HG02938 (cell line): ENCODE data around the gene CTNND2.

Experiments
- ATAC-seq: cut with Tn5 transposase; IDR thresholded peaks from one replicate; pipeline ENCODE4 v1.9.1; 2021; ENCODE audit warnings: mild to moderate bottlenecking, moderate library complexity; ENCODE audit not compliant: unreplicated experiment

CTNND2 gene

GRCh38 chr5:11780641-11781345, 123.5 kb downstream of the CTNND2 start:
- ATAC-seq = no peak

- ATAC-seq = no peak
These were observed 127.2 kb downstream of the CTNND2 start for GRCh38 chr5:11777096-11777495.

- no peak for ATAC-seq
These were observed 133.9 kb downstream of the CTNND2 start for GRCh38 chr5:11770310-11770709.

DNA sequence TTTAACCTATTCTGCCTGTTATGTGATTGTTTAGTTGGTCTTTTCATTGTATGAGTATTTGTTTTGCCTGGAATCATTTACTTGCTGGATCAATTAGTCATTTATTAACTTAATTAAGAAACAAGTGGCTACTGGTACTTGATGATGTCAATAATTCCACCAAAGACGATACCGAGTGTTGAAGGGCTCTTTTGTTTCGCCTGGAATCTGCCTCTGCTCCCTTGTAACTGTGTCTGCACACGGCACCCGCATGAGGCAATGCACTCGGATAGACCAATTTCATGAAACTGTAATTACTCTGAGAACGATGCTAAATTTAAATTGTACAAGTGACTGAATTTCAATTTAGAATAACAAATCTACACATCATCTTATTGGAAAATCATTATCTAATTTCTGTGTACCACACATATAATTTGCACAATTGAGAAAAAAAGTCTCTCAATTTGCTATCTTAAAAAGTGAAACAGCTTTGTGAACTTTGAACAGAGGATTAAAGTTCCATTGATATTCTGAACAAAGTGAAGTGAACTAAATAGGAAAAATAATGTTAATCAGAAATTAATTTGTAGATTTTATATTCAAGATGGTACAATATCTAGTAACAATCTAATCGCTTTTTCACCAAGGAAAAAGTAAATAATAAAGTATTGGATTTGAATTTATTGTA, 143.2 kb downstream of the CTNND2 start:
- no peak for ATAC-seq

DNA sequence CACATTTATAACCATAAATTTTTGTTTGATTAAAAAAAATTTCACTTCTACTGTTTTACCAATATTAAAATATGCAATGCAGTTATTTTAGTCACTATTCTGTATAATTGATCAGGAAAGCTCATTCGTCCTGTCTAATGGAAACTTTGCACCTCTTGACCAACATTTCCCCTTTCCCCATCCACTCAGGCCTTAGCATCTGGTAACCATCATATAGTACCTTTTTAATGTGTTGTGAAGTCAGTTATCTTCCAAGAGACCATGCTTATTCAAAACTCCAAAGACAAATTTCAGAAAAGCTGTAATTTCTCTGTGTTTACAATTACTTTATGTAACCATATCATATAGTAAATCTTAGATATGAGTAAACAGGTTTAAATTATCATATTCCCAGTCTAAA, 145.9 kb downstream of the CTNND2 start:
- ATAC-seq = no peak

GRCh38 chr5:11757661-11758060, 146.6 kb downstream of the CTNND2 start:
- ATAC-seq = no peak

GRCh38 chr5:11737010-11737409, 167.2 kb downstream of the CTNND2 start:
- no peak for ATAC-seq

DNA sequence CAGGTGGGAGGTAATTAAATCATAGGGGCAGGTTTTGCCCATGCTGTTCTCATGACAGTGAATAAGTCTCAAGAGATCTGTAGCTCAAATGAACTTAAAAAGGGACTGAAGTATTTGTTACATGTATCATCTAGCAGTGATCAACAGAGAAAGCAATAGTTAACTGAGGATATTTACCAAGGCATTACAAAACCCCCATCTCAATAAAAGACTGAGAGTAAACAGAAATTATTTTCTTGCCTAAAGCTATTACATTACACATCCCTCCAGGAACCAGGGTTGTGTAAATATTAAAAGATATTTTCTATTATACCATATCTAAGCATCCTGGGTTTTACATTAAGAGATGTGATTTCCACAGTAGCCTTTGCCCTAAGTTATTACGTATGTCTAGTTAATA, 169.9 kb downstream of the CTNND2 start:
- no peak for ATAC-seq

- ATAC-seq = no peak
These were observed 170.4 kb downstream of the CTNND2 start for GRCh38 chr5:11733840-11734192.

DNA sequence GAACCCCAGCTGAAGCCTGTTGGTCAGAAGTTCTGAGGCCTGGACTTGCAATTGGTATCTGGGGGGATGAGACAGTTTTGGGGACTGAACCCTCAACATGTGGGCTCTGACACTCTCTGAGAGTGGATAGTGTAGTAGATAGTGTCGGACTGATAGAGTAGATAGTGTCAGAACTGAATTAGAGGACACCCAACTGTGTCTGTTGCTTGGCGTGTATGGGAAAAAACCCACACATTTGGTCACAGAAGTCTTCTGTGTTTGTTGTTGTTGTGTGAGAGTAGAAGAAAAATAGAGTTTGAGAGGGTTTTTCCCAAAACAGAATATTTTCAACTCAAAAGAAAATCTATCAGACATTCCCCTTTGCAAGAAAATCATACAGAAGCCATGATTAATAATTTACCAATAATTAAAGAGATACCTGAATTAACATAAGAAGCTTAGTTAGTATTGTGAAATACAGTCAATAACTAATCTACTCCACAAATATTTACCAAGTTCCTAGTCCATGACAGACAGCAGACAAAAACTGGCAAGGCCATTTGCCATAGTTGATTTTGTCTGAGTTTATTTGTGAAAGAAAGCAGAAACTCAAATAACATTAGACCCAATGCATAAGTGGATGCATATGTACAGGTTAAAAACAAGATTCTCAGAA, 170.9 kb downstream of the CTNND2 start:
- no peak for ATAC-seq

DNA sequence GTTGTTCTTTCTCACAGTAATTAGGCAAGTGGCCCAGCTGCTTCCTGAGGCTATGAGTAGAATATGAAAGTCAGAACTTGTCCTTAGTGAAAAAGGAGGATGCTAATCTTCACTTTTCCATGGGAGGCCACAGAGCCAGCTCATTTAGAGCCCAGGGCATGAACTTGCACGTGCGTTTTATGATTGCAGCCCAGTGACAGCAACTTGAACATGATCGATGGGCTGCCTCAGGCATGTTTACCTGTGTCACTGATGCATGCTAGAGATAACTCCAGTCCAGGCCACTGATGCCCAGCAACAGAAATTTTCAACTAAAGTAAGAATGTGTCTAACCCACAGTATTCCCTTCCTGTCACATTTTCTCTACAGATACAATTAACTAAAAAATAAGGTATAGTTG, 179.3 kb downstream of the CTNND2 start:
- ATAC-seq = no peak

GRCh38 chr5:11719888-11720481, 184.3 kb downstream of the CTNND2 start:
- ATAC-seq = no peak

- no peak for ATAC-seq
These were observed 188.6 kb downstream of the CTNND2 start for GRCh38 chr5:11715461-11716196.

DNA sequence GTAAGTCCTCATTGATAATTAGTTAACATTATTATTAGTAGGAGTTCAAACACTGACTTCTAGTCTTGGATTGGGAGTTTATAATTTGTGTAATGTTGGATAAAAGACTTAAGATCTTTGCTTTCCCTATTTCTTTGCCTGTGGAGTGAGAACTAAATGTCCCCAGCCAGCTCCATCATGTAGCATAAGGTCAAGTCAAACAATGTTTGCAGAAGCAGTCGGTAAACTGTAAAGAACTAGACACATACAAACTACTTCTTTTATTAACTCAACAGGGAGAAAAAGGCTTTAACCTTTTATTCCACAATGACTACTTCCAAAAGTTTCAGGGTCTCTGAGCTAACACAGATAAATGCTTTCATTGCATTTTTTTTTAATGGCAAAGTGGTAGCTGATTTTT, 192.3 kb downstream of the CTNND2 start:
- no peak for ATAC-seq

- ATAC-seq = no peak
These were observed 195.2 kb downstream of the CTNND2 start for GRCh38 chr5:11709021-11709420.

DNA sequence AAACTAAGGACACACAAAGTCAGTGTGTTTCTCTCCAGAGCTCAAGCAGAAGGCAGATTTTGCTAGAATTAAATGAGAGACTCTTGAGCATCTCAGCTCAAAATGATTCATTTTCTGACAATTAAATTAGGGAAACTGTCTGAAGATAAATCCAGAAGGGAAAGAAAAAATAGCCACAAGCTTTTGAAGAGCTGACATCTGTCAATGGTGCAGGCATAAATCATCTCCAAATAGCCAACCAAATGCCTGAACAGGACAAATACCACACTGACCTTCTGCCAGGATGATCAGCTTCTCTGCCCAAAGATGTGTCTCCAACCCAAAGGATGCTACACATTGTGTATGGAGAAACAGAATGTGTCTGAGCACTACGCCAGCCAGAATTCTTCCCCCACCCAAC, 199.3 kb downstream of the CTNND2 start:
- ATAC-seq = no peak

GRCh38 chr5:11700391-11700790, 203.9 kb downstream of the CTNND2 start:
- ATAC-seq = no peak

DNA sequence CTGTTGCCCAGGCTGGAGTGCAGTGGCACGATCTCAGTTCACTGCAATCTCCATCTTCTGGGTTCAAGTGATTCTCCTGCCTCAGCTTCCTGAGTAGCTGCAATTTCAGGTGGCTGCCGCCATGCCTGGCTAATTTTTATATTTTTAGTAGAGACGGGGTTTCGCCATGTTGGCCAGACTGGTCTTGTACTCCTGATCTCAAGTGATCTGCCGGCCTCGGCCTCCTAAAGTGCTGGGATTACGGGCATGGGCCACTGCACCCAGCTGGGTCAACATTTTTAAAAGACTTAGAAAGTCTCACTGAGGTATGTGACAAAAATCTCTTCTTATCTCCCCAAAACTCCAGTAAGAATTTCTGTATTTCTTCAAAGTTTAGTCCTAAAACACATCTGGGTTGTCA, 211.6 kb downstream of the CTNND2 start:
- no peak for ATAC-seq

- ATAC-seq = no peak
These were observed 216.7 kb downstream of the CTNND2 start for GRCh38 chr5:11687498-11687897.

DNA sequence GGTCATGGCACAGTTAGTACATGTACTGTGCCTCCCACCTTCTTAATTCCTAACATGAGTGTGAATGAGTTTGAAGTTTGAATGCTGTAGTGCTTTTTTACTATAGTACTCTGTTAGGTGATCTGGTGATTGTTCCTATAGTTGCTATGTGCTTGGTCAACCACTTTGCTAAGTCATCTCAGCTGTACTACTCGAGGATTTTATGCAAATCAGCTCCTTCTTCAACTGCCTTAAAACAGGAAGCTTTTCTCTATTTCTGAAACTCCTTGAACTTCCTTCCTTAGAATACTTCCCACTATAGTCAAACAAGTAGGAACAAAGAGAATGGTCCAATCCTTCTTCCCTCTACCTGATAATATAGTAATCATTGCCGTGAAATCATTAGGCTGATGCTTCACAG, 219.6 kb downstream of the CTNND2 start:
- no peak for ATAC-seq

- ATAC-seq = no peak
These were observed 220.6 kb downstream of the CTNND2 start for GRCh38 chr5:11683666-11684065.
